Measurements from ENCODE around the gene TLR10. TPM values are rescaled to one million over a fixed set of nuclear protein-coding genes. Genes with fewer than 3 reads are reported as not detected.
"Not testable (repeated sequence)": the region's sequence is repeated elsewhere in the genome, so short reads cannot be mapped to it uniquely, and the experiment has no call there.

TLR10 gene
- total RNA-seq, 4 donors from 2014 or later, result under 0.01 to 0.22 TPM; not detected in 2

DNA sequence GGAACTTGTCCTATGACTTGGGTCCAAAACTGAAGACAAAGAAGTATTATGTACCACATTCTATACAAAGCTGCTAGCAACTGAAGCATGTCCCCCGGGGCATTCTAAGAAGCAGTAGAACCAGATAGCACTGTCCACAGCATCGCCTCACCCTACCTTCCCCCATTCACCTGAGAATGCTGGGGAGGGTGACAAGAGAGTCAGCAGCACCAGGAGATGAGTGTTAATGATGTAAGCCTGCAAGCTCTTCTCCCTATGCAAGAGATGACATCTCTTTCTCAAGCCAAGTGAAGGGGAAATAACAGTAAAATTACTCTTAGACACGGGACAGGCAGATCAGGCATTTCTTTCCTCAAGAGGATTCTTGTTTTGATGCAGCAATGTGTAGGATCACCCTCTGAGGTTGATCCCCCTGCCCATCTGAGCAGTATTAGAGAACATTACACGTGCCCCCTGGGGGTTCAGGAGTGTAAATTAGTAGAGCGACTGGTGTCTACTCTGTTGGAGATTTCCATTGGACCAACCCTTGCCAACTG, 35.7 kb upstream of the TLR10 start:
- peaks cover 0 to 5% (median 0%) of the 10 kb centered on the region in 4 donors for H3K9me3 ChIP-seq
- DNase-seq (ENCODE audit: low spot score in 2 of 2), result no peak
- peaks cover 0 to 21% (median 8%) of the 10 kb centered on the region in 4 donors for H3K4me1 ChIP-seq
- WGBS, 2 donors, result 67 to 71% methylated on average over 5 of the region's 5 CpGs
- H3K27ac ChIP-seq, result no peak overlapping the region
- no peak overlapping the region for H3K4me3 ChIP-seq
- no peaks in the 10 kb centered on the region for H3K36me3 ChIP-seq
- TF ChIP-seq, protein P1, sequence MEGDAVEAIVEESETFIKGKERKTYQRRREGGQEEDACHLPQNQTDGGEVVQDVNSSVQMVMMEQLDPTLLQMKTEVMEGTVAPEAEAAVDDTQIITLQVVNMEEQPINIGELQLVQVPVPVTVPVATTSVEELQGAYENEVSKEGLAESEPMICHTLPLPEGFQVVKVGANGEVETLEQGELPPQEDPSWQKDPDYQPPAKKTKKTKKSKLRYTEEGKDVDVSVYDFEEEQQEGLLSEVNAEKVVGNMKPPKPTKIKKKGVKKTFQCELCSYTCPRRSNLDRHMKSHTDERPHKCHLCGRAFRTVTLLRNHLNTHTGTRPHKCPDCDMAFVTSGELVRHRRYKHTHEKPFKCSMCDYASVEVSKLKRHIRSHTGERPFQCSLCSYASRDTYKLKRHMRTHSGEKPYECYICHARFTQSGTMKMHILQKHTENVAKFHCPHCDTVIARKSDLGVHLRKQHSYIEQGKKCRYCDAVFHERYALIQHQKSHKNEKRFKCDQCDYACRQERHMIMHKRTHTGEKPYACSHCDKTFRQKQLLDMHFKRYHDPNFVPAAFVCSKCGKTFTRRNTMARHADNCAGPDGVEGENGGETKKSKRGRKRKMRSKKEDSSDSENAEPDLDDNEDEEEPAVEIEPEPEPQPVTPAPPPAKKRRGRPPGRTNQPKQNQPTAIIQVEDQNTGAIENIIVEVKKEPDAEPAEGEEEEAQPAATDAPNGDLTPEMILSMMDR (IDR thresholded peaks at IDR 0.05), result no peak
- TF ChIP-seq POLR2A (IDR thresholded peaks at IDR 0.05) (no peak), EP300 (IDR thresholded peaks at IDR 0.05) (no peak)
- no peaks in the 10 kb centered on the region for H3K27me3 ChIP-seq

DNA sequence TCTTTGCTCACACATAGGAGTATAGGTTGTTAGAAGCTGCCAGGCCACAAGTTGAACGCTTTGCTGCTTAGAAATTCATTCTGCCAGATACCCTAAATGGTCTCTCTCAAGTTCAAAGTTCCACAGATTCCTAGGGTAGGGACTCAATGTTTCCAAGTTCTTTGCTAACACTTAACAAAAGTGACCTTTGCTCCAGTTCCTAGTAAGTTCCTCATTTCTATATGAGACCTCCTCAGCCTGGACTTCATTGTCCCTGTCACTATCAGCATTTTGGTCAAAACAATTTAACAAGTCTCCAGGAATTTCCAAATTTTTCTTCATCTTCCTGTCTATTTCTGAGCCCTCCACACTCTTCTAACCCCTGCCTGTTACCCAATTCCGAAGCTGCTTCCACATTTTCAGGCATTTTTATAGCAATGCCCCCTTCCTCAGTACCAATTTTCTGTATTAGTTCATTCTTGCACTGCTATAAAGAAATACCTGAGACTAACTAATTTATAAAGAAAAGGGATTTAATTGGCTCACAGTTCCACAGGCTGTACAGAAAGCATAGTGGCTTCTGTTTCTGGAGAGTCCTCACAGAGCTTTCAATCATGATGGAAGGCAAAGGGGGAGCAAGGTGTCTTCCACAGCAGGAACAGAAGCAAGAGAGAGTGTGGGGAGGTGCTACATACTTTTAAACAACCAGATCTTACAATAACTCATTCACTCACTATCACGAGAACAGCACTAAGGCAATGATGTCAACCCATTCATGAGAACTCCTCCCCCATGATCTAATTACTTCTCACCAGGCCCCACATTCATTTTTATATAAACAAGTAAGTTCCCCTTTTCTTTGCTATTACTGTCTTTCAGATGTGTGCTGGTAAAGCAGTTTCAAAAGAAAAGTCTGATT, 33.3 kb upstream of the TLR10 start:
- Histone ChIP-seq H3K4me3 (peak overlapping the region in 1 of 4 donors; percentile 5), H3K9me3 (peaks cover 0 to 5% (median 0%) of the 10 kb centered on the region in 4 donors), H3K4me1 (peaks cover 0 to 21% (median 8%) of the 10 kb centered on the region in 4 donors), H3K27me3 (no peaks in the 10 kb centered on the region), H3K36me3 (no peaks in the 10 kb centered on the region), H3K27ac (peak overlapping the region; percentile 8 to 88 (median 78))
- no peak for DNase-seq (ENCODE audit: low spot score in 2 of 2)
- TF ChIP-seq, protein P1 (IDR thresholded peaks at IDR 0.05), result no peak
- TF ChIP-seq EP300 (IDR thresholded peaks at IDR 0.05), result peak in 1 of 2 donors; percentile 57
- peak in 1 of 2 donors; percentile 43 for TF ChIP-seq POLR2A (IDR thresholded peaks at IDR 0.05)
- 33 to 49% methylated on average over 3 of the region's 3 CpGs for WGBS, 2 donors

DNA sequence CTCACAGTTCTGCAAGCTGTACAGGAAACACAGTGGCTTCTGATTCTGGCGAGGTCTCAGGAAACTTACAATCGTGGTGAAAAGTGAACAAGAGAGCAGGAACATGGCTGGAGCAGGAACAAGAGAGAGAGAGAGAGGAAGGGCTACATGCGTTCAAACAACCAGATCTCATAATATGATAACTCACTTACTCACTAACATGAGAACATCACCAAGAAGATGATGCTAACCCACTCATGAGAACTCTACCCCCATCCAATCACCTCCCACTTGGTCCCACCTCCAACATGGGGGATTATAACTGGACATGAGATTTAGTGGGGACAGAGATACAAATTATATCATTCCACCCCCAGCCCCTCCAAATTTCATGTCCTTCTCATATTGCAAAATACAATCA, 31.6 kb upstream of the TLR10 start:
- 76 to 82% methylated on average over 3 of the region's 3 CpGs for WGBS, 2 donors
- H3K4me1 ChIP-seq, result peaks cover 0 to 14% (median 5%) of the 10 kb centered on the region in 4 donors
- H3K9me3 ChIP-seq, result peaks cover 0 to 5% (median 0%) of the 10 kb centered on the region in 4 donors
- H3K36me3 ChIP-seq, result no peaks in the 10 kb centered on the region
- H3K27me3 ChIP-seq, result no peaks in the 10 kb centered on the region
- peak overlapping the region in 1 of 4 donors; percentile 88 for H3K27ac ChIP-seq
- DNase-seq (ENCODE audit: low spot score in 2 of 2), result no peak
- no peak overlapping the region for H3K4me3 ChIP-seq
- TF ChIP-seq POLR2A (IDR thresholded peaks at IDR 0.05) (no peak), EP300 (IDR thresholded peaks at IDR 0.05) (no peak)
- TF ChIP-seq, protein P1 (IDR thresholded peaks at IDR 0.05), result no peak

DNA sequence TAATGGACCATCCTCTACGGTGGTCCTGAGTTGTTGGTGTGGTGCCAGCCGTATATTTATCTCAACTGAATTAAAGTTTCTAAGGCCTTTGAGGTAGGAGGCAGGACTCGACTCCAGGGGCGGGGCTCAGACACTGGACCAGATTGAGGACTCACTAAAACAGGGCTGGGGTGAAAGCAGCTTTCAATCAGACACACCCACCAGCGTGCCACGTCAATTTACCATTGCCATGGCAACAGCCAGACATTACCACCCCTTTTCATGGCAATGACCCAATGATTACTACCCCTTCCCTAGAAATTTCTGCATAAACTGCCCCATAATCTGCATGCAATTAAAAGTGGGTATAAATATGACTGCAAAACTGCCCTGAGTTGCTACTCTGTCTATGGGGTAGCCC, 28.5 kb upstream of the TLR10 start:
- 89% methylated on average over 6 of the region's 6 CpGs for WGBS, 2 donors
- H3K4me1 ChIP-seq, result peaks cover 0 to 11% (median under 1%) of the 10 kb centered on the region in 4 donors
- no peaks in the 10 kb centered on the region for H3K36me3 ChIP-seq
- H3K4me3 ChIP-seq, result no peak overlapping the region
- TF ChIP-seq EP300 (IDR thresholded peaks at IDR 0.05) (no peak), POLR2A (IDR thresholded peaks at IDR 0.05) (no peak)
- TF ChIP-seq, protein P1 (IDR thresholded peaks at IDR 0.05), result no peak
- no peaks in the 10 kb centered on the region for H3K27me3 ChIP-seq
- peaks cover 0 to 5% (median 0%) of the 10 kb centered on the region in 4 donors for H3K9me3 ChIP-seq
- no peak for DNase-seq (ENCODE audit: low spot score in 2 of 2)
- H3K27ac ChIP-seq, result peak overlapping the region in 1 of 4 donors; percentile 19

DNA sequence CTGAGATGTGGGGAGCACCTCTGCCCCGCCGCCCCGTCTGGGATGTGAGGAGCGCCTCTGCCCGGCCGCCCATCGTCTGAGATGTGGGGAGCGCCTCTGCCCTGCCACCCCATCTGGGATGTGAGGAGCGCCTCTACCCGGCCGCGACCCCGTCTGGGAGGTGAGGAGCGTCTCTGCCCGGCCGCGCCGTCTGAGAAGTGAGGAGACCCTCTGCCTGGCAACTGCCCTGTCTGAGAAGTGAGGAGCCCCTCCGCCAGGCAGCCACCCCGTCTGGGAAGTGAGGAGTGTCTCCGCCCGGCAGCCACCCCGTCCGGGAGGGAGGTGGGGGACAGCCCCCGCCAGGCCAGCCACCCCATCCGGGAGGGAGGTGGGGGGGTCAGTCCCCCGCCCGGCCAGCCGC, 24.7 kb upstream of the TLR10 start:
- DNase-seq (ENCODE audit: low spot score in 2 of 2); H3K36me3 ChIP-seq; H3K27me3 ChIP-seq; H3K9me3 ChIP-seq; H3K4me3 ChIP-seq: not testable (repeated sequence)
- Histone ChIP-seq H3K4me1 (peaks cover 0 to 25% (median 14%) of the 10 kb centered on the region in 4 donors), H3K27ac (peak overlapping the region in 1 of 4 donors; percentile 10)
- WGBS, 2 donors, result 98% methylated on average over 8 to 22 of the region's 29 CpGs

DNA sequence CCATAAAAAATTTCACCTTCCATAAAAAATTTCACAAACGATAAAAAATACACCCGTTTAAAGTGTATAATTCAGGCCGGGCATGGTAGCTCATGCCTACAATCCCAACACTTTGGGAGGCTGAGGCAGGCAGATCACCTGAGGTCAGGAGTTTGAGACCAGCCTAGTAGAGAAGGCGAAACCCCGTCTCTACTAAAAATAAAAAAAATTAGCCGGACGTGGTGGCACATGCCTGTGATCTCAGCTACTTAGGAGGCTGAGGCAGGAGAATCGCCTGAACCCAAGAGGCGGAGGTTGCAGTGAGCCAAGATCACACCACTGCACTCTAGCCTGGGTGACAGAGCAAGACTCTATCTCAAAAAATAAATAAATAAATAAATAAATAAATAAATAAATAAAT, 23.5 kb upstream of the TLR10 start:
- H3K27me3 ChIP-seq; DNase-seq (ENCODE audit: low spot score in 2 of 2); H3K9me3 ChIP-seq; H3K4me3 ChIP-seq: not testable (repeated sequence)
- peaks cover 0 to 17% (median 0%) of the 10 kb centered on the region in 3 donors for H3K36me3 ChIP-seq
- peaks cover 0 to 25% (median 14%) of the 10 kb centered on the region in 4 donors for H3K4me1 ChIP-seq
- WGBS, 2 donors, result 85 to 93% methylated on average over 9 of the region's 9 CpGs
- H3K27ac ChIP-seq, result peak overlapping the region in 3 of 4 donors; percentile 77 to 85 (median 79)

All from tibial nerve (tissue), 4 donors.